Suppressor macrophage treated with lipopolysaccharide for 1 hour (primary cell): Measurements from ENCODE around the gene CLEC14A.

Source experiments
- DNase-seq, 3 donors: peaks; one replicate each; pipeline ENCODE4 v3.0.0-alpha.2; 2020 to 2022

CLEC14A gene

DNA sequence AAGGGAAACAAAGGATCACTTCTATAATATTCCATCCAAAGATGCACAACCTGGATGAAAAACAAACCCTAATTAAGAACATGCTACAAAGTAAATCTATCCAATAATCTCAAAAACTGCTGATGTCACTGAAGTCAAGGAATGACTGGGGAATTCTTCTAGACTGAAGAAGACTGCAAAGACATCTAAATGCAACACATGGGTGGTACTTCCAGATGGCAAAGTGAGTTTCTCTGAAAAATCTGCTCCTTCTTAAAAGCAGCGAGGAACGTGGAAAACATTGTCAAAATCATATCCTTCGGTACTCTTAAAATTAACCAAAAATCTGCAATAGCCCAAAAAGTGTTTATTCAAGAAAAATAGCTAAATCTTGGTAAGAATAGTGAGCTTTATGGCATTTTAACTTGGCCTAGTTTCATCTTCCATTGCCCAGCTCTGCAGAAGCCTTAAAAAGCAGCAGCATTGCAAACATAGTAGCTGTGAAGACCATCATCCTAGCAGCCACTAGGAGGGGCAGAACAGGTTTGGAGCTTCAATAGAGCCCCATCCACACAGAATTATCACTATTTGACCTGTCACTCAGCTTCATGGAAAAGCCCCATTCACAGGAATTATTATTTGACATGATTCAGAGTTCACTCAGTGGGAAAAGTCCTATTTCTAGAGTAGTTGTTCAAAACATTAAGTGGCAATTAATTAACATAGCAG, 7.4 kb downstream of the CLEC14A start:
- no peak for DNase-seq

- no peak for DNase-seq
Measured at GRCh38 chr14:38243696-38244240, 12.1 kb downstream of the CLEC14A start.

- DNase-seq = no peak
Measured at GRCh38 chr14:38238878-38239277, 17.0 kb downstream of the CLEC14A start.

GRCh38 chr14:38238332-38238731, 17.6 kb downstream of the CLEC14A start:
- no peak for DNase-seq

DNA sequence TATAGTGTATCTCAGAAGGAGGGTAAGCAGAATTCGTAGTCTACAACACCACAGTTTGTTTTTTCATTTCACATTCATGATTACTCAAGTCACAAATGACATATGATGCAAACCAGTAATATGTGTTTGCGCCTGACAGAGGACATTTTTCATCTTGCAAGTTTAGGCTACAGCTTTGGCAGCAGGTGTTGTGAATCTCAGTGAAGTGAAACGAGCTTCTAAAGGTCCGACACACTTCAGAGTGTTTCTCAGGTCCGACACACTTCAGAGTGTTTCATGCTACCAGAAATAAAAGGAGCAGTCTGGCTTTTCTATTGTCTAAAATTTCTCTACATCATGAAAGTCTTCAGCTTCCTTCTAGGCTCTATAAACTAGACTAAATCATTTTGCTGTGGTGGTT, 22.7 kb downstream of the CLEC14A start:
- DNase-seq = no peak

- no peak for DNase-seq
Measured at GRCh38 chr14:38226366-38226765, 29.5 kb downstream of the CLEC14A start.

- DNase-seq = no peak
Measured at GRCh38 chr14:38225946-38226345, 29.9 kb downstream of the CLEC14A start.

DNA sequence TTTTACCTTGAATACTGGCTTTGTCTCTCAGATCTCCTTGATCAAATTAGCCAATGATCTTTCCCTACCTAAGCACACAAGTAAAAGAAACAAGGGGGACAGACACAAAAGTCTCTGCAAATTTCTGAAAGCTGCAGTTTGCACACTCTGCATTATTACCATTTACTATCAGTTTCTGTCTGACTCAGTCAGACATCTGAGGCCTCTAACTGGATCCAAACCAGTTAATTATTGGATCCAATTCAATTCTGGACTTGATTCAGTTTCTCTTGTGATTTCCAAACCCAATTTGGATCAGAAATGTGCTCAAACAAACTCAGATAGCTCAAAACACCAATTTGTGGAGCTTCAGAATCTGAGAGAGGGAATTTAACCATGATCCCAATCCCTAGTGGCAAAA, 31.6 kb downstream of the CLEC14A start:
- no peak for DNase-seq

DNA sequence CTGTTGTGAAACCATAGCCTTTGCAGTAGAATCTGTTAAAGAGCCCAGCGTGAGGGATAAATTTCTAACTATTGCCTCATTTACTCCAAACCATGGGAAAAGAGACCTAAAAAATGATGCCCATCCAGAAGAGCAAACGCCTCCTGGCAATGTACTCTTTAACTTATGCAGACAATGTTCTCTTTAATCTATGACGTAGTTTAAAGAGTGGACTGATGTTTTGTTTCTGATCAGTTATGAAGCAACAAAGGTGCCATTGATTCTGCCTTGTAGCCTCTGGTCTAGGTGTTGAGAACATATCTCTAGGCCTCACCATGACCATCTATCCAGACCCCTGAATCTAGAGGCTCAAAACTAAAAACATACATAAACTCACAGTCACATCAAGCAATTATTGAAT, 34.8 kb downstream of the CLEC14A start:
- DNase-seq = no peak

- DNase-seq = no peak
Measured at GRCh38 chr14:38217553-38217952, 38.3 kb downstream of the CLEC14A start.

GRCh38 chr14:38213001-38213400, 42.9 kb downstream of the CLEC14A start:
- no peak for DNase-seq

GRCh38 chr14:38212111-38212510, 43.8 kb downstream of the CLEC14A start:
- no peak for DNase-seq

DNA sequence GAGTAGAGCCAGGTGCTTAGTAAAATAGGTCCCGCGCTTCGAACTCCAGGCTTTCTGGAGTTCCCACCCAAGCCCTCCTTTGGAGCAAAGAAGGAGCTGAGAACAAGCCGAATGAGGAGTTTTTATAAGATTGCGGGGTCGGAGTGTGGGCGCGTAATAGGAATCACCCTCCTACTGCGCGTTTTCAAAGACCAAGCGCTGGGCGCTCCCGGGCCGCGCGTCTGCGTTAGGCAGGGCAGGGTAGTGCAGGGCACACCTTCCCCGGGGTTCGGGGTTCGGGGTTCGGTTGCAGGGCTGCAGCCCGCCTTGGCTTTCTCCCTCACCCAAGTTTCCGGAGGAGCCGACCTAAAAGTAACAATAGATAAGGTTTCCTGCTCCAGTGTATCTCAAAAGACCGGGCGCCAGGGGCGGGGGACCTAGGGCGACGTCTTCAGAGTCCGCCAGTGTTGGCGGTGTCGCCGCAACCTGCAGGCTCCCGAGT, 44.6 kb downstream of the CLEC14A start:
- no peak for DNase-seq

DNA sequence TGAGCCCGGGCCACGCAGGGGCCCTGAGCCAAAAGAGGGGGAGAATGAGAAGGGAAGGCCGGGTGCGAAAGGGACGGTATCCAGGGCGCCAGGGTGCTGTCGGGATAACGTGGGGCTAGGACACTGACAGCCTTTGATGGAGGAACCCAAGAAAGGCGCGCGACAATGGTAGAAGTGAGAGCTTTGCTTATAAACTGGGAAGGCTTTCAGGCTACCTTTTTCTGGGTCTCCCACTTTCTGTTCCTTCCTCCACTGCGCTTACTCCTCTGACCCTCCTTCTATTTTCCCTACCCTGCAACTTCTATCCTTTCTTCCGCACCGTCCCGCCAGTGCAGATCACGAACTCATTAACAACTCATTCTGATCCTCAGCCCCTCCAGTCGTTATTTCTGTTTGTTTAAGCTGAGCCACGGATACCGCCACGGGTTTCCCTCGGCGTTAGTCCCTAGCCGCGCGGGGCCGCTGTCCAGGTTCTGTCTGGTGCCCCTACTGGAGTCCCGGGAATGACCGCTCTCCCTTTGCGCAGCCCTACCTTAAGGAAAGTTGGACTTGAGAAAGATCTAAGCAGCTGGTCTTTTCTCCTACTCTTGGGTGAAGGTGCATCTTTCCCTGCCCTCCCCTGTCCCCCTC, 45.2 kb downstream of the CLEC14A start:
- no peak for DNase-seq

GRCh38 chr14:38209572-38210557, 46.0 kb downstream of the CLEC14A start:
- no peak for DNase-seq

DNA sequence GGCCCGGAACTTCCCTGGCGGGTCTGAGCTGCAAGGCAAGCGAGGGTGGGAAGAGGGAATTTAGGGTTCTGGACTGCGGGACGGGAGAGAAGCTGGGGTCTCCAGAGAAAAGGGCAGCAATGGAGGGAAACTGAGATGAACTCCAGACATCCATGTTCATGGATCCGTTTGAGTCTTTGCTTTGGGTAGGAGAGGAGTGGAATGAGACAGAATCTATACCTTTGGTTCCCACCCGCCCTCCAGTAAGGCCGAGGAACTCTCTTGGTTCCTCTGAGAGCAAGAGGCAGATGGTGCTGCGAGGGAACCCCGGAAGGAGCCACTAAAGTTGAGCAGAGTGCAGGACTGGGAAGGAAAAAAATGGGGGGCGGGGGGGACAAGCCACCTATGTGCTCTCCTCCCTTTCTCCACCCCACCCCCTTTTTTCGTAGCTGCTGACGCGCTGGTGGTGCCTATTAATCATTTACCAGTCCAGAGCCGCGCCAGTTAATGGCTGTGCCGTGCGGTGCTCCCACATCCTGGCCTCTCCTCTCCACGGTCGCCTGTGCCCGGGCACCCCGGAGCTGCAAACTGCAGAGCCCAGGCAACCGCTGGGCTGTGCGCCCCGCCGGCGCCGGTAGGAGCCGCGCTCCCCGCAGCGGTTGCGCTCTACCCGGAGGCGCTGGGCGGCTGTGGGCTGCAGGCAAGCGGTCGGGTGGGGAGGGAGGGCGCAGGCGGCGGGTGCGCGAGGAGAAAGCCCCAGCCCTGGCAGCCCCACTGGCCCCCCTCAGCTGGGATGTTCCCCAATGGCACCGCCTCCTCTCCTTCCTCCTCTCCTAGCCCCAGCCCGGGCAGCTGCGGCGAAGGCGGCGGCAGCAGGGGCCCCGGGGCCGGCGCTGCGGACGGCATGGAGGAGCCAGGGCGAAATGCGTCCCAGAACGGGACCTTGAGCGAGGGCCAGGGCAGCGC, 47.0 kb downstream of the CLEC14A start:
- DNase-seq = no peak

DNA sequence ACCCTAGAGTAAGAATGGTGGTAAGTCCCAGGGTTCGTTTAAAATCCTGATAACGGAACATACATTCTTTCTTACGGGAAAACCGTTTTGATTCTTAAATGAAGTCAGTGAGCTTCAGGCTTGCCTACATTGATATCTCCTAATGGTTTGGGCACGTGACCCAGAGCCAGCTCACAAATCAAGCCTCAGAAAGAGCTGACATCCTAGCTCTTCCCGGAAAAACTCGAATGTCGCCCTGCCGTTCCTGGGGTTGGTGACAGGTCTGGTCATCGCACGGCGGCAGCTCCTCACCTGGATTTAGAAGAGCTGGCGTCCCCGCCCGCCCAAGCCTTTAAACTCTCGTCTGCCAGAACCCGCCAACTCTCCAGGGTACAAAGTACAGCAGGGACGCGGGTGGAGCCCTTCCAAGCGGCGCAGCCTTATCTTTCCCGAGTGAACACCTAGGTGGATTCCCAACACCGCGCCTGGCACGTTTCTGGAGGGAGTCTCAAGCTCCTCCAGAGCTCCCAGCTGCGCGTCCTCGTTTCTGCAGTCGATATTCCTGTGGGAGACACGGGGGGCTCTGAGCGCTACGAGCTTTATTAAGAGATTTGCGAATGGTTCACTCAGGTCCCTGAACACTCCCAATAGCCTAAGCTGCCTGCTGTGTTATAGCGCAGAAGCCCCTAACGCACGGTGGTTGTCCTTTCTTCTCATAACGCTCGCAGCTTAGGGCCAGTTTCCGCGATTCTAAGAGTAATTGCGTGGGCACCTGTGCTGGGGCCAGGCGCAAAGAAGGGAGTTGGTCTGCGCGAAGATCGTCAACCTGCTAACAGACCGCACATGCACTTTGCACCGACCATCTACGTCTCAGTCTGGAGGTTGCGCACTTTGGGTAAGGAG, 47.9 kb downstream of the CLEC14A start, which contains the start of gene SSTR1:
TSS of gene SSTR1 (plus strand) at position 169 of the 882 bp plus-strand sequence. CDS start 1,486 bp downstream, outside the sequence.
- DNase-seq = no peak

DNA sequence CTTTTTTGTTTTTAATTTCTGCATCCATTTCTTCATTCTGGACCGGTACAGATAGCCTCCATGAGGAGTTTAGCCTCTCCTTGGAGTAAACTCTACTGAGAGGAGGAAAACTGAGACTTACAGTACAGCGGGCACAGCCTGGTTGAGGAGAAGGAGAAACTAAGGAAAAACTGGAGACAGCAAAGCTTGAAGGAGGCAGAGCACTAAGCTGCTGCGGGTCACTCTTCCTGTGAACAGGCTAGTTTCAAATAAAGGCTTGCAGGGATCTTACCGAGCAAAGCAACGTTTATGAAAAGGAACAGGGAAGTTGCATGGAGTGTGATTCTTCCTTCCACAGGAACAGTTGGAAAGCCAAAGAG, 48.5 kb downstream of the CLEC14A start:
- no peak for DNase-seq

DNA sequence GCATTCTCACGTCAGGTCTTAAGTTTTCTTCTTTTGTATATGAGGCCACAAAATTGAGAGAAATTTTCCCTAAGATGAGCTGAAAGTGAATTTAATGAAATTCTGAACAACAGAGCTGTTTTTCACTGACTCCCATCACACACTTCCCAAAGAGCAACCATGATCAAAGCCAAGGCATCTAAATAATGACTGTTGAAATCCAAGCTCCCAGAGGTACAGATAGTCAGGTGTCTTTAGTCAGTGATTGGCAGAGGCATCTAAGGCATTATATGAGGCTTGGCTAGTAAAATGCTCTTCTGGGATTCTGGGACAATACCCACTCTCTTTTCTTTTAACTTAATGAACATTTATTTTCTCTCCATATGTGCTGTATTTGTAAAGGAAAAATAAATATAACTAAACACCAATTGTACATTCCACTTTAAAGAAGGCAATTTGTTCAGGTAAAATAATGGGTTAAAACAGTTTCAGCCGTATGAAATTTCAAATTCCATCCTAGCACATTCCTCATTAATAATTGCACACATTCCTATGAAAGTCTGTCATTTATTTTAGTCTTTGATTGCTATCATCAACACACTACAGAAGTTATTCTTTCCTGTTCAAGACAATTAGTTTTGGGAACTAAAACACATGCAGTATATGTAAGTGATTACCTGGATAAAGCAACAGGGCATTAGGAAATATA, 49.1 kb downstream of the CLEC14A start:
- DNase-seq = no peak
